GM21576 (cell line): ENCODE data around the gene GALNS.
"Not testable (repeated sequence)": the region's sequence is repeated elsewhere in the genome, so short reads cannot be mapped to it uniquely, and the experiment has no call there.

Experiments used
- ATAC-seq: cut with Tn5 transposase; IDR thresholded peaks from one replicate; pipeline ENCODE4 v1.9.1; 2021; ENCODE audit warnings: mild to moderate bottlenecking, moderate library complexity; ENCODE audit not compliant: unreplicated experiment

The GALNS gene

DNA sequence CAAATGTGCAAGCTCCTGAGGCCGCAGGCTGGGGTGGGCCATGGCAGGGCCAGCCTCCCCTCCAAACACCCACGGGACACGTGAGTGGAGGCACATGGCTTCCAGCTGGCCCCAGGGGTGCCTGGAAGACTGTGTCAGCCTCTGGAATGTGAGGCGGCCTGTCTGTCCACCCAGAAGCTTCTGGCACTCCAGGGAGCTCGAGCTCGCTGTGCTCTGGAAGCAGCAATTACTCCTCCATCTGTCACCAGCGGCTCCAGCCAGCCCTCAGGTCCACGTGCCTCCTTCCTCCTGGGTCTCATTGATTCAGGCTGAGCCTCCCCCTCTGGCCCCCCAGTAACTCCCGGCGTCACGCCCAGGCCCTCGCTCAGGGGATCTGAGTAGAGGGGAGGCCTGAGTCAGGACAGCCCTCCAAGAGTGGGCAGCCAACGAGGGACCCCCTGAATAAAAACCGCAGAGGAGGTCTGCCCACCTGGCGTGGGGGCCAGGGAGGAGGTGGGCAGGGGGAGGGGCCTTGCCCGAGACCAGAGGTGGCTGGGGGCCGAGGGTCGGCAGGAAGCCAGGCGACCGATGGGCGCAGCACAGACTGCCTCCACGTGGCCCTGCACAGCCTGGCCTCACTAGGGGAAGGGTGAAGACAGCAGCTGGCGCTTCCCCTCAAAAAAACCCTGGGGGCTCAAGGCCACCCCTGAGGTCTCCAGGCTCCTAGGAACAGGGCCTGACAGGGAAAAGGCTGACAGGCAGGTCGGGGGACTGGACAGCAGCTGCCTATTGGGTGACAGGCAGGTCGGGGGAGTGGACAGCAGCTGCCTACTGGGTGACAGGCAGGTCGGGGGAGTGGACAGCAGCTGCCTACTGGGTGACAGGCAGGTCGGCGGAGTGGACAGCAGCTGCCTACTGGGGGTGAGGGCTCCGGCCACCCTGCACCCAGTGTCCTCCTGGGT is 83.6 kb downstream of the GALNS start:
- no peak for ATAC-seq

DNA sequence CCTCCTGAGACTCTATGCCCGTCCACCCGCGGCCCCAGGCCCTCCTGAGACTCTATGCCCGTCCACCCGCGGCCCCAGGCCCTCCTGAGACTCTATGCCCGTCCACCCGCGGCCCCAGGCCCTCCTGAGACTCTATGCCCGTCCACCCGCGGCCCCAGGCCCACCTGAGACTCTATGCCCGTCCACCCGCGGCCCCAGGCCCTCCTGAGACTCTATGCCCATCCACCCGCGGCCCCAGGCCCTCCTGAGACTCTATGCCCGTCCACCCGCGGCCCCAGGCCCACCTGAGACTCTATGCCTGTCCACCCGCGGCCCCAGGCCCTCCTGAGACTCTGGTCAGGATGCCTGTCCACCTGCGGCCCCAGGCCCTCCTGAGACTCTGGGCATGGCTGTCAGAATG is 85.0 kb downstream of the GALNS start:
- not testable (repeated sequence) for ATAC-seq

DNA sequence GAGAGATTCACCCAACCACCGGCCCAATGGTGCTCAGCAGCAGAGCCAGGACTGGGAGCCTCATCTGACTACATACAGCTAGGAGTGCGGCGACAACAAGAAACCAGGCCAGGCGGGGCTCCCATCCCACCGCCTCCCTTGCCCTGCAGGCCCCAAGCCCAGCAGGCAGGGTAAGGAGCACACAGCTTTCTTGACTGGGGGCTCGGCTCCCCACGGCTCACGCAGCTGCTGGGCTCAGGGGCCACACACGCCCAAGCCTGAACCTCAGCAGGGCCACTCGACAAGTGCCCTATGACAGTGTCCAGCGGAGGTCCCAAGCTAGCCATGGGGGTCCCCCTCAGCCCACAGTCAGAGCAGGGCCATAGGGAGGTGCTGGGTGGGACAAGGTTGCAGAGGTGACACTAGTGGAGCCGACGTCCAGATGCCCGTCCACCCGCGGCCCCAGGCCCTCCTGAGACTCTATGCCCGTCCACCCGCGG is 85.4 kb downstream of the GALNS start:
- no peak for ATAC-seq

DNA sequence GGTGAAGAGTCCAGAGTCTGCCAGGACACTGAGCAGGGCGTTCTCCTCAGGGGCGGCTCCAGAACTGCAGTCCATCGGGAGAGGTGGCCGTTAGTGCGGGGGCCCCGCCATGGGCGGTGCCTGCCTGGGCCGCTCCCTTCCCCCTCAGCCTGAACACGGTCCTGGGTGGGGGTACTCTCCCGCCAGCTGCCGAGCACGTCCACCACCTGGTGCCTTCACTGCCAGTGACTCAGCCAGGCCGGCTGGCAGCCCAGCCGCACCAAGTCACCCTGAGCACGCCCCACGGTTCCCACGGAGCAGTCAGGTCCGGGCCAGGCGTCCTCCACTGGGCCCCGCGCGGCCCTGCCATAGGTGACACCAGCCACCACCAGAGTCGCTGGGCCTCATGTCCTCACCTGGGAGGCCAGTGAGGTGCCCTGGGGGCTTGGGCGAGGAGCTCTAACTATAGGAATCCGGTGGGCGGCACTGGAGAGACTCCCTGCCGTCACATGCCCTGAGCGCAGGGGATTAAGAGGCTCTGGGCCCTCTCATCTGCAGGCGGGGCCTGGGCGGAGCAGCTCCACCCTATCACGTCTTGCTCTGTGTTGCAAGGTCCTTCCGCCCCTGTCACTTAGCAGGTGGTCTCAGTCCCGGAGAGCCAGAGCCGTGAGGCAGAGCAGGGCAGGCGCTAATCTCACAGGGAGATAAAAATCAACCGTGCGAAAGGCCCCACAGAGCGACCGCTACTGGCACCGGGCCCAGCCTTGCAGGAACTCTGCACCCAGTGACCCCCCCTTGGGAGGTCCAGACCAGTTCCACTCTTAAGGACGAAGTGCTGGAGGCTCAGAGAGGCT is 86.1 kb downstream of the GALNS start:
- ATAC-seq: no peak

DNA sequence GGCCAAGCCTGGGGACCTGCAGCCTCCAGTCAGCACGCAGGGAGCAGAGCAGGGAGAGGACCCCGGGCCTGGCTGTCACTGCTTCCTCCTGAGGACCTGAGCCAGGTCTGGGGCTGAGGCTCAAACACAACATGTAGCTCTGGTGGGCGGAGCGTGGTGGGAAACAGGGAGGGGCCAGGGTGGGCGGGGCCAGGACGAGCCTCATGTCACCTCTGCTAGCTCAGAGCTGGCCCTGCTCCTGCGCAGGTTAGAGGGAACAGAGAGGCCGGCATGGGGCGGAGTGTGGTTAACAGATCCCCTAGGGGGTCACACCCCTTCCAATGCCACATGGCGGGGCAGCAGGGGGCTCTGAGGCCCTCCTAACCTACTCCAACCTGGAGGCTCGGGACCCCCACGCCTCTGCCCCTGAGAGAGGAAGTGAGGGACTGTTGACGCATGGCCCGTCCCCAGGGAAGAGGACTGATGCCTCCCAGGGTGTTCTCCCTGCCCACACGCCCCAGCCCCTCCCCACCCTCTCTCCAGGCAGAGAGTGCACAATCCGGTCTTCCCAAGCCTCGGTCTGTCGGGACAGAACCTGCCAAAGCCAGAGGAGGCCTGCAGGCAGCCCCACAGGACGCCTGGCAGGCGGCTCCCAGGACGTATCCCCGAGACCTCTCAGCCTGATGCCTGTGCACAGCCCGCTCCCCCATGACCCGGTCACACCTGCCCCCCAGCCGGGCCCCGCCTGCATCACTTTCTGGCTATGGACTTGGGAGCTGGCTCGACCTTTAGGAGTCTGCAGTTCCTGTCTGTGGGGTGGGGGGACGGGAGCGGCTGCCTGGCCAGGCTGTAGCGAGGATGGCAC is 86.9 kb downstream of the GALNS start:
- no peak for ATAC-seq

DNA sequence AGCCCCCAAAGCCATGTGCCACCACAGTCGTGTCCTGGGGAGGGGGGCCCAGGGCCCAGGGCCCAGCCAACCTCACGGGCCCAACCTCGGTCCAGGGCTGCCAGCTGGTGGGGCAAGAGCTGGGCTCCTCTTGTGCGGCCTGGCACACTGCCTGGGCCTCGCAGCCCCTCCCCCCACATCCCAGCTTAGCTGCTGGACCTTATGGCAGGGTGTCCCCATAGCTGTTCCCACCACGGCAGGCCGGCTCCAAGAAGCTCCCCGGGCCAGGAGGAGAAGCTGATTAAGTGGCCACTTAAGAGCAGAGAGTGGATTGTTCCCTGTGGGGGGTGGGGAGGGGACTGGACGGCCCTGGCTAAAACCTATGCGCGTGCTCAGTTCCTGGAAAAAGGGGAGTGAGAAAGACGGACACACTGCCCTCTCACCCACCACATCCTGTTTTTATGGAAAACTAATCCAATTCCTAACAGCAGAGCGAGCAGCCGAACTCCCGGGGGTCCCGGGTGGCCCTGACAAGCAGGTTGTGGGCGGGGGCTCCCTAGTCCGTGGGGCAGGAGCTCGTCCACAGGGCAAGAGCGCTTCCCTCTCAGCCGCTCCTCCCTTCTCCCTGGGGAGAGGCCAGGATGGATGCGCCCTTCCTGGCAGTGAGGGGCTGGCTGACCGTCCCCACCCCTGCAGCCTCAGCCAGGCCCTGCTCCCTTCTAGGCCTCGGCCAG is 88.5 kb downstream of the GALNS start:
- ATAC-seq: no peak

DNA sequence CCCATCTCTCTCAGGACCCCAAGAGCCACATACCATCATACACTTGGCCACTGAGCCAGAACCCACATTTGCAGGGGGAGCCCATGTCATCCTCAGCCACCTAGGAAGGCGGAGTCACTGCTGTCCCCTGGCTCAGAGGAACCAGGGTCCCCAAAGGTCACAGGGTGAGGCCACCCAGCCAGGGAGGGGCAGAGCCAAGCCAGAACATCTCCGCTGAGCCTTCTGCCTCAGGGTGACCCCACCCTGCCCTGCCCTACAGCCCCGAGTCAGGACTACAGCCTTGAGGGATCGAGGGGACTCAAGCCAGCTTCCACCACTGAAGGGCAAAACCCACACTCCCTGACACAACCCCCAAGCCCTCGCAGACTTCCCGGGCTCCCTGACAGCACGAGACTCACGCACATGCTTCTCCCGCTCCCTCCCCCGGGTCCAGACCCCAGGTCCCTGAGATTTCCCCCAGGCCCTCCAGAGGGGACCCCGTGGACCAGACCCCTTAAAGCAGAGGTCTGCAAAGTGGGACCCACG is 89.1 kb downstream of the GALNS start:
- no peak for ATAC-seq

DNA sequence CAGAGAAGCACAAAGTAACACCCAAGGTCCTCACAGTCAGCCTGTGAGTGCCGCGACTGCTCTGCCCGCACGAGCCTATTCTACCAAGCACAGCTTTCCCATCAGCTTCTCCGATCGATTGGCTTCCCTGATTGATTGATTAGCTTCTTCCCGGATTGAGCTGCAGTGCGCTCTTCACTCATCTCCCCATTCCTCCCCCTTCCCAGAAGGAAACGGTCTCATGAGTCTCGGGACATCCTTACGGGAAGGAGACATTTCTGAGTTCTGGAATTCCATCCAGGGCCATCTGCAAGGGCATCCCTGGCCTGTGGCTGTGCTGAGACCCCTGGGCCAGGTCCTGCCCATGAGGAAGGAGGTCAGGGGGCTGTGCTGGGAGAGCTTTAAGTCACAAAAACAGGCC is 89.8 kb downstream of the GALNS start:
- ATAC-seq: no peak

DNA sequence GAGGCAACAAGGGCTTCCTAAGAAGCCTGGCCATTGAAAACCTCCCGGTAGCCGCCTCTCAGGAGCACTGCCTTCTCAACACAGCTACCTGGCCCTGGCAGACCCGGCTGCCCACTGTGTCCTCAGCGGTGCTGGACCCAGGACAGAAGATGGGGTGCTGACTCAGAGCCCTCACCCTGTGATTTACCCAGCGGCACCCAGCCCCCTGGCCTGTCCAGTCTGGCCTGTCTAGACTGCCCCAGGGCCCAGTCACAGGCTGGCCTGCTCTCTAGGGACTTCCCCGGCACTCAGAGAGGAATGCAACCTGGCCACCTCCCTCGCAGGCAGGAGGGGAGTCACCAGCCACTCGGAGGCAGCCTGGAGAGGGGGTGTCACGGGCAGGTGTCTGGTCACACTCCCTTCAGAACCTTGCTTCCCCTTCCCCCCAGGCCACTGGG is 91.8 kb downstream of the GALNS start:
- ATAC-seq: no peak

DNA sequence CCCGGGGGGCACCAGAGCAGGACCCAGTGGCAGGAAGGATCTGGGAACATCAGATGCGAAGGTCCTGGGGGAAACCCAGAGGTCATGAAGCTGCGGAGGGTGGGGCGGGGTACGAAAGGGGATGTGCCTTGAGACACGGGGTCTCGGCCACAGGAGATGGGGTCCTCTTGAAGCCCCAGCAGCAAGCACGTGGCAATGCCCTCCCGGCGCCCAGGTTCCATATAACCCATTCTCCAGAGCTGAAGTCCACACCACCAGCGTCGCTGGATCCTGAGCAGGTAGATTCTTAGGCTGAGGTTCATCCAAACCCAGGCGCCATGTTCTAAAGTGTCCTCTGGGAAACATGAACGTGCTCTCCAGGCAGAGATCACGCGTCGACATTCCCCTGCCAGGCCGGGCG is 92.7 kb downstream of the GALNS start:
- no peak for ATAC-seq
